ENCODE measurements around the gene IFNA8. TPM values are rescaled to one million over a fixed set of nuclear protein-coding genes. Genes with fewer than 3 reads are reported as not detected.

IFNA8 gene
- total and polyA plus RNA-seq, 4 experiments from 2014 or later: not detected

DNA sequence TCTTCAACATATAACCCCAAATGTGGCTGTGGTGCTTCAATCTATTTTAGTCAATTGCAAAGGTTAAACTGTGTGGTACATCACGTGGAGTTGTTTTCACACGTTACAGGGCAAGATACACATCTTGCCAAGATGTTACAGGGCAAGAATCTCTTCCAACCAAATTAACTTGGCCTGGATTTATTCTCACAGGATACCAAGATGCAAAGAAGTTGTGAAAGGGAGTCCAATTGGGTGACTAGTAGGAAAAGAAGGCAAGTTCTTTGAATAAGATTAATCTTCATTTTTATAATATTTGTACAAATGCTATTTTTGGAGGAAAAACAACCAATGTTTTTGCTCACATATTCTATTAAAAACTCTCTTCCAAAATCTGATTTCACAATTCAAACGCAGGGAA is 4.8 kb upstream of the IFNA8 start:
- Histone ChIP-seq H3K9me3 (ENCODE audit: control insufficient read depth in 1 of 2, low read length in 2 of 2) (no peaks in the 10 kb centered on the region), H3K4me3 (ENCODE audit: low read length in 2 of 2) (no peak overlapping the region), H3K27me3 (ENCODE audit: insufficient read depth, low read length) (peaks cover 6% of the 10 kb centered on the region), H3K36me3 (ENCODE audit: insufficient read depth, low read length) (no peaks in the 10 kb centered on the region), H3K27ac (ENCODE audit: low read depth, low read length) (no peak overlapping the region), H3K4me1 (ENCODE audit: insufficient read depth, low read length) (peaks cover 9% of the 10 kb centered on the region)
- ChIA-PET POLR2A (ENCODE audit: partially characterized antibody) (no interaction called here), CTCF (ENCODE audit: partially characterized antibody) (interaction anchor here (2.1 to 2.6 kb wide), 2 partner anchors 10 to 78 kb away, joined by 8 to 10 read pairs; no protein-coding TSS in a partner anchor)
- DNase-seq: no peak
- H3K4me1 Mint-ChIP-seq: peaks cover 3 to 12% (median 7%) of the 10 kb centered on the region in 4 donors
- no peaks in the 10 kb centered on the region for H3K9me3 Mint-ChIP-seq
- intact Hi-C loops (cut with micrococcal nuclease): no loop called here
- H3K27me3 Mint-ChIP-seq: peaks cover 25 to 28% of the 10 kb centered on the region in 2 donors
- H3K36me3 Mint-ChIP-seq: no peaks in the 10 kb centered on the region
- no peak overlapping the region for H3K4me3 Mint-ChIP-seq
- H3K27ac Mint-ChIP-seq: no peak overlapping the region

GRCh38 chr9:21412107-21412506 is 3.2 kb downstream of the IFNA8 start:
- H3K9me3 ChIP-seq (ENCODE audit: control insufficient read depth in 1 of 2, low read length in 2 of 2): no peaks in the 10 kb centered on the region
- no peak overlapping the region for H3K27ac ChIP-seq (ENCODE audit: low read depth, low read length)
- ChIA-PET CTCF (ENCODE audit: partially characterized antibody) (interaction anchor here (0.8 kb wide), 1 partner anchor 16 kb away, joined by 4 read pairs; no protein-coding TSS in a partner anchor), POLR2A (ENCODE audit: partially characterized antibody) (no interaction called here)
- no peaks in the 10 kb centered on the region for H3K4me1 ChIP-seq (ENCODE audit: insufficient read depth, low read length)
- H3K4me1 Mint-ChIP-seq: peaks cover 0 to 7% (median 2%) of the 10 kb centered on the region in 4 donors
- H3K27me3 ChIP-seq (ENCODE audit: insufficient read depth, low read length): no peaks in the 10 kb centered on the region
- peaks cover 7 to 16% of the 10 kb centered on the region in 2 donors for H3K27me3 Mint-ChIP-seq
- no peak for DNase-seq
- H3K36me3 Mint-ChIP-seq: no peaks in the 10 kb centered on the region
- no peaks in the 10 kb centered on the region for H3K36me3 ChIP-seq (ENCODE audit: insufficient read depth, low read length)
- no peak overlapping the region for H3K4me3 ChIP-seq (ENCODE audit: low read length in 2 of 2)
- no peaks in the 10 kb centered on the region for H3K9me3 Mint-ChIP-seq
- intact Hi-C loops (cut with micrococcal nuclease): no loop called here
- H3K4me3 Mint-ChIP-seq: no peak overlapping the region
- H3K27ac Mint-ChIP-seq: no peak overlapping the region

- Histone ChIP-seq H3K4me3 (ENCODE audit: low read length in 2 of 2) (no peak overlapping the region), H3K27ac (ENCODE audit: low read depth, low read length) (no peak overlapping the region), H3K27me3 (ENCODE audit: insufficient read depth, low read length) (no peaks in the 10 kb centered on the region), H3K9me3 (ENCODE audit: control insufficient read depth in 1 of 2, low read length in 2 of 2) (no peaks in the 10 kb centered on the region), H3K36me3 (ENCODE audit: insufficient read depth, low read length) (no peaks in the 10 kb centered on the region), H3K4me1 (ENCODE audit: insufficient read depth, low read length) (no peaks in the 10 kb centered on the region)
- H3K27ac Mint-ChIP-seq: no peak overlapping the region
- no peaks in the 10 kb centered on the region for H3K9me3 Mint-ChIP-seq
- no peak for DNase-seq
- CTCF ChIA-PET (ENCODE audit: partially characterized antibody): no interaction called here
- peaks cover 0 to 7% (median 2%) of the 10 kb centered on the region in 4 donors for H3K4me1 Mint-ChIP-seq
- POLR2A ChIA-PET (ENCODE audit: partially characterized antibody): interaction anchor here (1.0 kb wide), 1 partner anchor 78 kb away, joined by 3 read pairs; no protein-coding TSS in a partner anchor
- H3K36me3 Mint-ChIP-seq: no peaks in the 10 kb centered on the region
- peaks cover 7 to 16% of the 10 kb centered on the region in 2 donors for H3K27me3 Mint-ChIP-seq
- intact Hi-C loops (cut with micrococcal nuclease): no loop called here
- no peak overlapping the region for H3K4me3 Mint-ChIP-seq
Observed at GRCh38 chr9:21413151-21413550, 4.2 kb downstream of the IFNA8 start.

GRCh38 chr9:21413624-21414023 is 4.7 kb downstream of the IFNA8 start:
- no peaks in the 10 kb centered on the region for H3K4me1 ChIP-seq (ENCODE audit: insufficient read depth, low read length)
- intact Hi-C loops (cut with micrococcal nuclease): no loop called here
- POLR2A ChIA-PET (ENCODE audit: partially characterized antibody): interaction anchor here (1.0 kb wide), 1 partner anchor 79 kb away, joined by 3 read pairs; no protein-coding TSS in a partner anchor
- CTCF ChIA-PET (ENCODE audit: partially characterized antibody): no interaction called here
- no peak overlapping the region for H3K27ac Mint-ChIP-seq
- H3K36me3 Mint-ChIP-seq: no peaks in the 10 kb centered on the region
- peaks cover 7 to 16% of the 10 kb centered on the region in 2 donors for H3K27me3 Mint-ChIP-seq
- no peaks in the 10 kb centered on the region for H3K9me3 ChIP-seq (ENCODE audit: control insufficient read depth in 1 of 2, low read length in 2 of 2)
- H3K27ac ChIP-seq (ENCODE audit: low read depth, low read length): no peak overlapping the region
- peaks cover 0 to 7% (median 2%) of the 10 kb centered on the region in 4 donors for H3K4me1 Mint-ChIP-seq
- no peaks in the 10 kb centered on the region for H3K9me3 Mint-ChIP-seq
- no peak overlapping the region for H3K4me3 ChIP-seq (ENCODE audit: low read length in 2 of 2)
- H3K4me3 Mint-ChIP-seq: no peak overlapping the region
- no peak for DNase-seq
- H3K36me3 ChIP-seq (ENCODE audit: insufficient read depth, low read length): no peaks in the 10 kb centered on the region
- H3K27me3 ChIP-seq (ENCODE audit: insufficient read depth, low read length): no peaks in the 10 kb centered on the region

- Mint-ChIP-seq H3K4me1 (peaks cover 0 to 7% (median 2%) of the 10 kb centered on the region in 4 donors), H3K36me3 (no peaks in the 10 kb centered on the region), H3K9me3 (no peaks in the 10 kb centered on the region), H3K27me3 (peaks cover 9 to 16% of the 10 kb centered on the region in 2 donors), H3K27ac (no peak overlapping the region), H3K4me3 (no peak overlapping the region)
- Histone ChIP-seq H3K4me1 (ENCODE audit: insufficient read depth, low read length) (no peaks in the 10 kb centered on the region), H3K9me3 (ENCODE audit: control insufficient read depth in 1 of 2, low read length in 2 of 2) (no peaks in the 10 kb centered on the region), H3K27me3 (ENCODE audit: insufficient read depth, low read length) (no peaks in the 10 kb centered on the region), H3K27ac (ENCODE audit: low read depth, low read length) (no peak overlapping the region), H3K4me3 (ENCODE audit: low read length in 2 of 2) (no peak overlapping the region), H3K36me3 (ENCODE audit: insufficient read depth, low read length) (no peaks in the 10 kb centered on the region)
- DNase-seq: no peak
- ChIA-PET CTCF (ENCODE audit: partially characterized antibody) (interaction anchor here (1.1 kb wide), 1 partner anchor 18 kb away, joined by 3 read pairs; no protein-coding TSS in a partner anchor), POLR2A (ENCODE audit: partially characterized antibody) (interaction anchor here (1.0 kb wide), 1 partner anchor 80 kb away, joined by 3 read pairs; no protein-coding TSS in a partner anchor)
- intact Hi-C loops (cut with micrococcal nuclease): no loop called here
Observed at GRCh38 chr9:21414220-21414940, 5.5 kb downstream of the IFNA8 start.

- CTCF ChIA-PET (ENCODE audit: partially characterized antibody): no interaction called here
- H3K27me3 ChIP-seq (ENCODE audit: insufficient read depth, low read length): no peaks in the 10 kb centered on the region
- H3K4me1 Mint-ChIP-seq: peaks cover 0 to 7% (median 2%) of the 10 kb centered on the region in 4 donors
- no peaks in the 10 kb centered on the region for H3K9me3 ChIP-seq (ENCODE audit: control insufficient read depth in 1 of 2, low read length in 2 of 2)
- H3K36me3 Mint-ChIP-seq: no peaks in the 10 kb centered on the region
- no peak overlapping the region for H3K27ac ChIP-seq (ENCODE audit: low read depth, low read length)
- H3K9me3 Mint-ChIP-seq: no peaks in the 10 kb centered on the region
- intact Hi-C loops (cut with micrococcal nuclease): no loop called here
- H3K4me3 Mint-ChIP-seq: no peak overlapping the region
- DNase-seq: no peak
- POLR2A ChIA-PET (ENCODE audit: partially characterized antibody): no interaction called here
- no peak overlapping the region for H3K4me3 ChIP-seq (ENCODE audit: low read length in 2 of 2)
- H3K4me1 ChIP-seq (ENCODE audit: insufficient read depth, low read length): no peaks in the 10 kb centered on the region
- H3K36me3 ChIP-seq (ENCODE audit: insufficient read depth, low read length): no peaks in the 10 kb centered on the region
- H3K27me3 Mint-ChIP-seq: peaks cover 6 to 12% of the 10 kb centered on the region in 2 donors
- no peak overlapping the region for H3K27ac Mint-ChIP-seq
Observed at GRCh38 chr9:21415493-21416267, 6.8 kb downstream of the IFNA8 start.

- intact Hi-C loops (cut with micrococcal nuclease): no loop called here
- Mint-ChIP-seq H3K36me3 (no peaks in the 10 kb centered on the region), H3K4me3 (no peak overlapping the region), H3K27me3 (peaks cover 17 to 22% of the 10 kb centered on the region in 2 donors), H3K4me1 (no peaks in the 10 kb centered on the region), H3K9me3 (no peaks in the 10 kb centered on the region), H3K27ac (no peak overlapping the region)
- ChIA-PET CTCF (ENCODE audit: partially characterized antibody) (interaction anchor here (0.6 kb wide), 1 partner anchor 33 kb away, joined by 4 read pairs; no protein-coding TSS in a partner anchor), POLR2A (ENCODE audit: partially characterized antibody) (no interaction called here)
- Histone ChIP-seq H3K9me3 (ENCODE audit: control insufficient read depth in 1 of 2, low read length in 2 of 2) (no peaks in the 10 kb centered on the region), H3K4me3 (ENCODE audit: low read length in 2 of 2) (no peak overlapping the region), H3K27me3 (ENCODE audit: insufficient read depth, low read length) (no peaks in the 10 kb centered on the region), H3K27ac (ENCODE audit: low read depth, low read length) (no peak overlapping the region), H3K36me3 (ENCODE audit: insufficient read depth, low read length) (no peaks in the 10 kb centered on the region), H3K4me1 (ENCODE audit: insufficient read depth, low read length) (no peaks in the 10 kb centered on the region)
- DNase-seq: no peak
Observed at GRCh38 chr9:21428235-21428634, 19.3 kb downstream of the IFNA8 start.

All from CD4-positive, alpha-beta memory T cell (primary cell).